ENCODE data around the gene RAI14.

RAI14 gene

GRCh38 chr5:34626751-34627150 lies 29.4 kb upstream of the RAI14 start:
- TF ChIP-seq POLR2AphosphoS5 (IDR thresholded peaks at IDR 0.05; ENCODE audit: low read depth, low read length): no peak

GRCh38 chr5:34627794-34628193 lies 28.3 kb upstream of the RAI14 start:
- TF ChIP-seq SIN3A (IDR thresholded peaks at IDR 0.05; ENCODE audit: borderline replicate concordance, insufficient read depth, low read length) (no peak), POLR2AphosphoS5 (IDR thresholded peaks at IDR 0.05; ENCODE audit: low read depth, low read length) (no peak), FOXP2 (optimal IDR thresholded peaks at IDR 0.05; ENCODE audit: borderline replicate concordance, extremely low read depth, extremely low read length, insufficient read depth) (no peak), TAF1 (IDR thresholded peaks at IDR 0.05; ENCODE audit: borderline replicate concordance, insufficient read depth, low read length) (no peak), REST (IDR thresholded peaks at IDR 0.05; ENCODE audit: insufficient read depth in 1 of 2, low read depth in 2 of 2, low read length in 2 of 2) (no peak)

GRCh38 chr5:34628373-34628772 lies 27.8 kb upstream of the RAI14 start:
- TF ChIP-seq REST (IDR thresholded peaks at IDR 0.05; ENCODE audit: insufficient read depth in 1 of 2, low read depth in 2 of 2, low read length in 2 of 2) (no peak), POLR2AphosphoS5 (IDR thresholded peaks at IDR 0.05; ENCODE audit: low read depth, low read length) (no peak), FOXP2 (optimal IDR thresholded peaks at IDR 0.05; ENCODE audit: borderline replicate concordance, extremely low read depth, extremely low read length, insufficient read depth) (no peak)

GRCh38 chr5:34630596-34630995 lies 25.5 kb upstream of the RAI14 start:
- no peak for TF ChIP-seq FOXP2 (optimal IDR thresholded peaks at IDR 0.05; ENCODE audit: borderline replicate concordance, extremely low read depth, extremely low read length, insufficient read depth)
- no peak for TF ChIP-seq TAF1 (IDR thresholded peaks at IDR 0.05; ENCODE audit: borderline replicate concordance, insufficient read depth, low read length)
- TF ChIP-seq REST (IDR thresholded peaks at IDR 0.05; ENCODE audit: insufficient read depth in 1 of 2, low read depth in 2 of 2, low read length in 2 of 2): no peak
- TF ChIP-seq SIN3A (IDR thresholded peaks at IDR 0.05; ENCODE audit: borderline replicate concordance, insufficient read depth, low read length): no peak
- no peak for TF ChIP-seq POLR2AphosphoS5 (IDR thresholded peaks at IDR 0.05; ENCODE audit: low read depth, low read length)

- TF ChIP-seq SIN3A (IDR thresholded peaks at IDR 0.05; ENCODE audit: borderline replicate concordance, insufficient read depth, low read length) (no peak), POLR2AphosphoS5 (IDR thresholded peaks at IDR 0.05; ENCODE audit: low read depth, low read length) (no peak), FOXP2 (optimal IDR thresholded peaks at IDR 0.05; ENCODE audit: borderline replicate concordance, extremely low read depth, extremely low read length, insufficient read depth) (no peak)
Measured at GRCh38 chr5:34632807-34633422, 23.2 kb upstream of the RAI14 start.

GRCh38 chr5:34639852-34640626 lies 16.1 kb upstream of the RAI14 start:
- no peak for TF ChIP-seq POLR2AphosphoS5 (IDR thresholded peaks at IDR 0.05; ENCODE audit: low read depth, low read length)

Data from PFSK-1 (cell line).